Endometrial microvascular endothelial cells (primary cell): ENCODE results near the gene ALG1. TPM values are rescaled to one million over a fixed set of nuclear protein-coding genes. Genes with fewer than 3 reads are reported as not detected.
"Not testable (repeated sequence)": the region's sequence is repeated elsewhere in the genome, so short reads cannot be mapped to it uniquely, and the experiment has no call there.

ENCODE experiments used
- in situ Hi-C: cut with HindIII; loops from 2 replicates; pipeline ENCODE4 v1.10.0; 2017; ENCODE audit warnings: low sequenced_read_pairs, low pct_unique_long_range_greater_than_20kb; ENCODE audit errors: inconsistent ontology term
- total RNA-seq: library from RNA; depleted of rRNA; stranded (reverse); fragments of >200 nt; gene quantifications from one replicate; pipeline ENCODE4 v1.2.3, GENCODE V29; 2015; ENCODE audit errors: inconsistent ontology term

ALG1 gene
- total RNA-seq, 1 donor from 2014 or later = 46.5 TPM

- in situ Hi-C loops = no loop called here
Observed at GRCh38 chr16:5070431-5071186, 1.0 kb upstream of the ALG1 start.

GRCh38 chr16:5071341-5071680, 332 bp upstream of the ALG1 start:
- in situ Hi-C loops = no loop called here

- in situ Hi-C loops = no loop called here
Observed at GRCh38 chr16:5072334-5073278, 963 bp downstream of the ALG1 start.

- in situ Hi-C loops = no loop called here
Observed at GRCh38 chr16:5073279-5073629, 1.6 kb downstream of the ALG1 start.

GRCh38 chr16:5073771-5074170, 2.1 kb downstream of the ALG1 start:
- in situ Hi-C loops = not testable (repeated sequence)

GRCh38 chr16:5075637-5076036, 4.0 kb downstream of the ALG1 start:
- in situ Hi-C loops = no loop called here

GRCh38 chr16:5077304-5077703, 5.7 kb downstream of the ALG1 start:
- in situ Hi-C loops = no loop called here

- in situ Hi-C loops = no loop called here
Observed at GRCh38 chr16:5078626-5079025, 7.0 kb downstream of the ALG1 start.

- in situ Hi-C loops = not testable (repeated sequence)
Observed at GRCh38 chr16:5080461-5080860, 8.8 kb downstream of the ALG1 start.

- in situ Hi-C loops = not testable (repeated sequence)
Observed at GRCh38 chr16:5080996-5081395, 9.4 kb downstream of the ALG1 start.

- in situ Hi-C loops = not testable (repeated sequence)
Observed at GRCh38 chr16:5083646-5084045, 12.0 kb downstream of the ALG1 start.

- in situ Hi-C loops = not testable (repeated sequence)
Observed at GRCh38 chr16:5084099-5084731, 12.6 kb downstream of the ALG1 start.

- in situ Hi-C loops = not testable (repeated sequence)
Observed at GRCh38 chr16:5084802-5085201, 13.2 kb downstream of the ALG1 start.

GRCh38 chr16:5085716-5086115, 14.1 kb downstream of the ALG1 start:
- in situ Hi-C loops = not testable (repeated sequence)

- in situ Hi-C loops = not testable (repeated sequence)
Observed at GRCh38 chr16:5088086-5088790, 16.6 kb downstream of the ALG1 start.

- in situ Hi-C loops = not testable (repeated sequence)
Observed at GRCh38 chr16:5088936-5089335, 17.3 kb downstream of the ALG1 start.

GRCh38 chr16:5089911-5090555, 18.4 kb downstream of the ALG1 start:
- in situ Hi-C loops = not testable (repeated sequence)

GRCh38 chr16:5090592-5090991, 18.9 kb downstream of the ALG1 start:
- in situ Hi-C loops = not testable (repeated sequence)

GRCh38 chr16:5093081-5093480, 21.4 kb downstream of the ALG1 start:
- in situ Hi-C loops = not testable (repeated sequence)
